ENCODE data around the gene POLE.

DNA sequence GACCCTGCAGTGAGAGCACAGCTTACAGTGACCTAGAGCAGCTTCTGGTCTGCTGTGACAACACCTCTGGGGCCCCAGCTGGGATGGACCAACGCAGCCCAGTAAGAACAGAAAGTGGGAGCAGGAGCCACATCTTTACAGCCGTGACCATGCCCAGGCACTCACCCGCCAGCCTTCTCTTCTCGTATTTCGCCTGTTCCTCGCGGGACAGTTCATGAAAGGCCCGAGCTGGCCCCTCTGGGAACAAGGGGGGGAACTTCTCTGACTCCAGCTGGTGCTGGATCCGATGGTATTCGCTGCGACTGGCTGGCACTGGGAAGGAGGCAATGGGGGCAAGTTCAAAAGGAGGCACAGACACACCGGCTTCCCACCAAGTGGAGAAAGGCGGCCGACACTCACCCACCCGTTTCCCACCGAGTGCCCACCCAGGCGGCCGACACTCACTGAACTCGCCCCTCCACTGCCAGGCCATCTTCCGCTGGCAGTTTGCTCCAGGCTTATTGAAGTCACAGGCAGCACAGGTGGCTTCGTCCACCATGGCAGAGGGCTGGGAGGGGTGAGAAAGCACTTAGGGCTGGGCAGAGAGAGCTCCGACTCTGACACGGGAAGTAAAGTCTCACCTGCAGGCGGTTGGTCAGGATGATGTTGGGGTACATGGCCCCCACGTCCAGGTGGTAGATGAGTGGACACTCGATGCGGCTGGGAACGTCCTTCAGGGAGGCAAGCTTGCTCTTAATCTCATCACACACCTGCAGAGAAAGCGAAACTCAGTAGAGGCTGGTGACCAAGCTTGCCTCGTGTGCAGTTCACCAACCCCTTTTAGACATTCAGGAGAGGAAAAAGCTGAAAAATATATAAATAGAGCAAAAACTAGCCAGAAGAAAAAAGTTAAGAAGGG is 18.7 kb downstream of the POLE start:
- TF ChIP-seq, protein P1, sequence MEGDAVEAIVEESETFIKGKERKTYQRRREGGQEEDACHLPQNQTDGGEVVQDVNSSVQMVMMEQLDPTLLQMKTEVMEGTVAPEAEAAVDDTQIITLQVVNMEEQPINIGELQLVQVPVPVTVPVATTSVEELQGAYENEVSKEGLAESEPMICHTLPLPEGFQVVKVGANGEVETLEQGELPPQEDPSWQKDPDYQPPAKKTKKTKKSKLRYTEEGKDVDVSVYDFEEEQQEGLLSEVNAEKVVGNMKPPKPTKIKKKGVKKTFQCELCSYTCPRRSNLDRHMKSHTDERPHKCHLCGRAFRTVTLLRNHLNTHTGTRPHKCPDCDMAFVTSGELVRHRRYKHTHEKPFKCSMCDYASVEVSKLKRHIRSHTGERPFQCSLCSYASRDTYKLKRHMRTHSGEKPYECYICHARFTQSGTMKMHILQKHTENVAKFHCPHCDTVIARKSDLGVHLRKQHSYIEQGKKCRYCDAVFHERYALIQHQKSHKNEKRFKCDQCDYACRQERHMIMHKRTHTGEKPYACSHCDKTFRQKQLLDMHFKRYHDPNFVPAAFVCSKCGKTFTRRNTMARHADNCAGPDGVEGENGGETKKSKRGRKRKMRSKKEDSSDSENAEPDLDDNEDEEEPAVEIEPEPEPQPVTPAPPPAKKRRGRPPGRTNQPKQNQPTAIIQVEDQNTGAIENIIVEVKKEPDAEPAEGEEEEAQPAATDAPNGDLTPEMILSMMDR (conservative IDR thresholded peaks at IDR 0.05; ENCODE audit: low read length), result no peak
- no peak for TF ChIP-seq EZH2phosphoT487 (IDR thresholded peaks at IDR 0.05; ENCODE audit: borderline replicate concordance)
